WTC11 (cell line): Measurements from ENCODE around the gene KCNJ18. TPM values are rescaled to one million over a fixed set of nuclear protein-coding genes. Genes with fewer than 3 reads are reported as not detected.

Experiments
- ATAC-seq: fragments of 200-7000 bp; cut with Tn5 transposase; 2 replicates; pipeline ENCODE4 v1.10.0; 2021; ENCODE audit warnings: mild to moderate bottlenecking, moderate library complexity
- CTCF ChIA-PET: fragments of 300-600 bp; sonication (Branson Sonifier 250); formaldehyde crosslinking; loops from one replicate; lab custom pipeline; 2021; ENCODE audit warnings: antibody characterized with exemption; lab: Charles Lee
- POLR2A ChIA-PET: fragments of 350-600 bp; sonication (Branson Sonifier 250); formaldehyde crosslinking; loops from one replicate; lab custom pipeline; 2021; ENCODE audit warnings: antibody characterized with exemption; lab: Charles Lee
- DNase-seq: peaks from one replicate; pipeline ENCODE4 v3.0.0; 2021; ENCODE audit warnings: low spot score
- H3K27ac Mint-ChIP-seq: 2 replicates; pipeline ENCODE4 v1.8.0; 2021; ENCODE audit warnings: mixed read lengths
- H3K27me3 Mint-ChIP-seq: 2 replicates; pipeline ENCODE4 v1.8.0; 2021; ENCODE audit warnings: low read depth, mild to moderate bottlenecking, moderate library complexity, mixed read lengths
- H3K36me3 Mint-ChIP-seq: 2 replicates; pipeline ENCODE4 v1.8.0; 2021; ENCODE audit warnings: mixed read lengths
- H3K4me1 Mint-ChIP-seq: 2 replicates; pipeline ENCODE4 v1.8.0; 2022; ENCODE audit warnings: mixed read lengths
- H3K4me3 Mint-ChIP-seq: 2 replicates; pipeline ENCODE4 v1.8.0; 2021; ENCODE audit warnings: mild to moderate bottlenecking, moderate library complexity, mixed read lengths
- H3K9me3 Mint-ChIP-seq: 2 replicates; pipeline ENCODE4 v1.8.0; 2021; ENCODE audit warnings: mixed read lengths
- ATF1 ChIP-seq: sonication (generic); formaldehyde crosslinking; IDR thresholded peaks from 2 replicates; pipeline ENCODE4 v1.8.1; 2023; ENCODE audit warnings: mild to moderate bottlenecking, moderate library complexity, missing genetic modification reagents
- CDX4 ChIP-seq: fragments of 250-450 bp; sonication (Bioruptor Pico); IDR thresholded peaks from 2 replicates; pipeline ENCODE4 v1.9.0; 2021; ENCODE audit warnings: moderate library complexity, mild to moderate bottlenecking, inconsistent platforms, borderline replicate concordance
- CREM ChIP-seq: sonication (generic); formaldehyde crosslinking; IDR thresholded peaks from 2 replicates; pipeline ENCODE4 v1.8.1; 2022; ENCODE audit warnings: mild to moderate bottlenecking, missing genetic modification reagents, moderate library complexity
- ELF4 ChIP-seq: sonication (generic); formaldehyde crosslinking; IDR thresholded peaks from 2 replicates; pipeline ENCODE4 v1.8.1; 2022; ENCODE audit warnings: low read depth, mild to moderate bottlenecking, moderate library complexity, missing genetic modification reagents
- EMX1 ChIP-seq: fragments of 250-450 bp; sonication (Bioruptor Pico); IDR thresholded peaks from 2 replicates; pipeline ENCODE4 v1.8.0; 2021; ENCODE audit warnings: mild to moderate bottlenecking
- ETV6 ChIP-seq: sonication (generic); formaldehyde crosslinking; IDR thresholded peaks from 2 replicates; pipeline ENCODE4 v1.8.1; 2022; ENCODE audit warnings: mild to moderate bottlenecking, missing genetic modification reagents
- IRF2 ChIP-seq: sonication (generic); formaldehyde crosslinking; IDR thresholded peaks from 2 replicates; pipeline ENCODE4 v1.8.0; 2022; ENCODE audit warnings: low read depth, missing genetic modification reagents, borderline replicate concordance
- JUN ChIP-seq: sonication (generic); formaldehyde crosslinking; IDR thresholded peaks from 2 replicates; pipeline ENCODE4 v1.8.0; 2023; ENCODE audit warnings: mild to moderate bottlenecking, missing genetic modification reagents
- KAT7 ChIP-seq: sonication (generic); formaldehyde crosslinking; IDR thresholded peaks from 2 replicates; pipeline ENCODE4 v1.8.1; 2023; ENCODE audit warnings: missing genetic modification reagents, mild to moderate bottlenecking, borderline replicate concordance
- MLX ChIP-seq: sonication (generic); formaldehyde crosslinking; IDR thresholded peaks from 2 replicates; pipeline ENCODE4 v1.8.1; 2023; ENCODE audit warnings: mild to moderate bottlenecking, missing genetic modification reagents, moderate library complexity
- MYBL2 ChIP-seq: sonication (generic); formaldehyde crosslinking; IDR thresholded peaks from 2 replicates; pipeline ENCODE4 v1.8.1; 2023; ENCODE audit warnings: mild to moderate bottlenecking, moderate library complexity, missing genetic modification reagents
- NFYB ChIP-seq: sonication (generic); formaldehyde crosslinking; conservative IDR thresholded peaks from 2 replicates; pipeline ENCODE4 v1.8.0; 2022; ENCODE audit warnings: low read depth, missing genetic modification reagents
- NR2C2 ChIP-seq: sonication (generic); formaldehyde crosslinking; IDR thresholded peaks from 2 replicates; pipeline ENCODE4 v1.8.0; 2022; ENCODE audit warnings: mild to moderate bottlenecking, missing genetic modification reagents
- PREB ChIP-seq: sonication (generic); formaldehyde crosslinking; IDR thresholded peaks from 2 replicates; pipeline ENCODE4 v1.8.1; 2022; ENCODE audit warnings: mild to moderate bottlenecking, missing genetic modification reagents, moderate library complexity, borderline replicate concordance
- RELA ChIP-seq: sonication (generic); formaldehyde crosslinking; IDR thresholded peaks from 2 replicates; pipeline ENCODE4 v1.8.1; 2022; ENCODE audit warnings: missing genetic modification reagents, mild to moderate bottlenecking, borderline replicate concordance
- RORB ChIP-seq: fragments of 250-450 bp; sonication (Bioruptor Pico); IDR thresholded peaks from 2 replicates; pipeline ENCODE4 v1.9.0; 2021; ENCODE audit warnings: mild to moderate bottlenecking
- SMAD3 ChIP-seq: sonication (generic); formaldehyde crosslinking; IDR thresholded peaks from 2 replicates; pipeline ENCODE4 v1.8.0; 2022; ENCODE audit warnings: missing genetic modification reagents, mild to moderate bottlenecking, borderline replicate concordance
- SP1 ChIP-seq: sonication (generic); formaldehyde crosslinking; conservative IDR thresholded peaks from 2 replicates; pipeline ENCODE4 v1.8.1; 2022; ENCODE audit warnings: missing genetic modification reagents
- USF2 ChIP-seq: sonication (generic); formaldehyde crosslinking; IDR thresholded peaks from 2 replicates; pipeline ENCODE4 v1.8.1; 2023; ENCODE audit warnings: mild to moderate bottlenecking, missing genetic modification reagents, moderate library complexity
- ZNF138 ChIP-seq: sonication (generic); formaldehyde crosslinking; conservative IDR thresholded peaks from 2 replicates; pipeline ENCODE4 v1.8.1; 2022; ENCODE audit warnings: mild to moderate bottlenecking, moderate library complexity, missing genetic modification reagents
- ZNF219 ChIP-seq: sonication (generic); formaldehyde crosslinking; IDR thresholded peaks from 2 replicates; pipeline ENCODE4 v1.8.0; 2023; ENCODE audit warnings: missing genetic modification reagents, mild to moderate bottlenecking, borderline replicate concordance
- ZNF263 ChIP-seq: sonication (generic); formaldehyde crosslinking; IDR thresholded peaks from 2 replicates; pipeline ENCODE4 v1.8.1; 2022; ENCODE audit warnings: low read depth, mild to moderate bottlenecking, moderate library complexity, missing genetic modification reagents
- ZNF281 ChIP-seq: sonication (generic); formaldehyde crosslinking; IDR thresholded peaks from 2 replicates; pipeline ENCODE4 v1.8.0; 2023; ENCODE audit warnings: mild to moderate bottlenecking, missing genetic modification reagents
- ZNF416 ChIP-seq: fragments of 250-450 bp; sonication (Bioruptor Pico); IDR thresholded peaks from 2 replicates; pipeline ENCODE4 v1.9.0; 2021; ENCODE audit warnings: mild to moderate bottlenecking, inconsistent platforms
- total RNA-seq: library from RNA; stranded (reverse); gene quantifications from 3 replicates; pipeline ENCODE4 v1.2.3, GENCODE V29; 2021

KCNJ18 gene
- total RNA-seq, 1 experiment from 2014 or later, result not detected

- no peak for TF ChIP-seq SP1 (CRISPR knock-in tag)
- TF ChIP-seq ATF1 (CRISPR knock-in tag), result no peak
- no peak for TF ChIP-seq PREB (CRISPR knock-in tag)
- TF ChIP-seq NFYB, result no peak
These were observed 14.4 kb upstream of the KCNJ18 start (continued) for GRCh38 chr17:21677911-21678310.

- Mint-ChIP-seq H3K36me3 (peaks cover 63% of the 10 kb centered on the region), H3K4me1 (no peaks in the 10 kb centered on the region), H3K27me3 (peaks cover 39% of the 10 kb centered on the region), H3K4me3 (no peak overlapping the region), H3K9me3 (peaks cover 51% of the 10 kb centered on the region), H3K27ac (no peak overlapping the region)
- POLR2A ChIA-PET, result no interaction called here
- ATAC-seq (no peak), DNase-seq (no peak)
- TF ChIP-seq ELF4 (CRISPR knock-in tag) (no peak), ETV6 (CRISPR knock-in tag) (no peak), ATF1 (CRISPR knock-in tag) (no peak), ZNF219 (CRISPR knock-in tag) (no peak), NR2C2 (CRISPR knock-in tag) (no peak), CDX4 (no peak), IRF2 (CRISPR knock-in tag) (no peak), SMAD3 (CRISPR knock-in tag) (no peak), ZNF263 (CRISPR knock-in tag) (no peak), USF2 (CRISPR knock-in tag) (no peak), JUN (no peak), EMX1 (CRISPR knock-in tag) (no peak), MLX (no peak)
- CTCF ChIA-PET, result no interaction called here
These were observed 13.8 kb upstream of the KCNJ18 start for GRCh38 chr17:21678393-21679081.

- ATAC-seq, result no peak
- peaks cover 45% of the 10 kb centered on the region for H3K9me3 Mint-ChIP-seq
- CTCF ChIA-PET, result no interaction called here
- no peaks in the 10 kb centered on the region for H3K4me1 Mint-ChIP-seq
- DNase-seq, result no peak
- TF ChIP-seq RORB (CRISPR knock-in tag), result no peak
- TF ChIP-seq ZNF138, result no peak
- TF ChIP-seq CREM (CRISPR knock-in tag), result no peak
- TF ChIP-seq SMAD3 (CRISPR knock-in tag), result no peak
- no peak for TF ChIP-seq MYBL2
- no peak for TF ChIP-seq ZNF416
- TF ChIP-seq JUN, result no peak
- no peak for TF ChIP-seq RELA (CRISPR knock-in tag)
- TF ChIP-seq ZNF281, result no peak
- TF ChIP-seq KAT7 (CRISPR knock-in tag), result no peak
- peaks cover 31% of the 10 kb centered on the region for H3K27me3 Mint-ChIP-seq
- POLR2A ChIA-PET, result no interaction called here
- H3K27ac Mint-ChIP-seq, result no peak overlapping the region
- H3K4me3 Mint-ChIP-seq, result no peak overlapping the region
- H3K36me3 Mint-ChIP-seq, result peaks cover 55% of the 10 kb centered on the region
These were observed 12.8 kb upstream of the KCNJ18 start for GRCh38 chr17:21679256-21680146.
